Cardiac fibroblast (primary cell): ENCODE measurements around the gene MEGF11.

ENCODE experiments used
- DNase-seq, 2 donors: peaks; one replicate each; pipeline versions ENCODE4 v3.0.0 to v3.0.0-alpha.2; 2010; ENCODE audit warnings: low read depth in 2 of 2
- H3K4me3 ChIP-seq, 2 donors: replicated peaks in 1 of 2; 1 replicate in 1 of 2; 2 replicates in 1 of 2; pipeline ENCODE4 v1.5.1; 2011; ENCODE audit warnings: low read depth in 2 of 2, low read length in 2 of 2, mild to moderate bottlenecking in 2 of 2, moderate library complexity in 1 of 2
- TF ChIP-seq, protein P1 (sequence below): IDR thresholded peaks from one replicate; pipeline ENCODE4 v1.5.1; 2011; ENCODE audit warnings: low read depth, mild to moderate bottlenecking, low read length, inconsistent platforms

MEGF11 gene

GRCh38 chr15:65922621-65923020 lies 330.9 kb downstream of the MEGF11 start:
- no peak for DNase-seq

GRCh38 chr15:65921780-65922179 lies 331.8 kb downstream of the MEGF11 start:
- no peak for DNase-seq
- no peak overlapping the region for H3K4me3 ChIP-seq
- TF ChIP-seq, protein P1, sequence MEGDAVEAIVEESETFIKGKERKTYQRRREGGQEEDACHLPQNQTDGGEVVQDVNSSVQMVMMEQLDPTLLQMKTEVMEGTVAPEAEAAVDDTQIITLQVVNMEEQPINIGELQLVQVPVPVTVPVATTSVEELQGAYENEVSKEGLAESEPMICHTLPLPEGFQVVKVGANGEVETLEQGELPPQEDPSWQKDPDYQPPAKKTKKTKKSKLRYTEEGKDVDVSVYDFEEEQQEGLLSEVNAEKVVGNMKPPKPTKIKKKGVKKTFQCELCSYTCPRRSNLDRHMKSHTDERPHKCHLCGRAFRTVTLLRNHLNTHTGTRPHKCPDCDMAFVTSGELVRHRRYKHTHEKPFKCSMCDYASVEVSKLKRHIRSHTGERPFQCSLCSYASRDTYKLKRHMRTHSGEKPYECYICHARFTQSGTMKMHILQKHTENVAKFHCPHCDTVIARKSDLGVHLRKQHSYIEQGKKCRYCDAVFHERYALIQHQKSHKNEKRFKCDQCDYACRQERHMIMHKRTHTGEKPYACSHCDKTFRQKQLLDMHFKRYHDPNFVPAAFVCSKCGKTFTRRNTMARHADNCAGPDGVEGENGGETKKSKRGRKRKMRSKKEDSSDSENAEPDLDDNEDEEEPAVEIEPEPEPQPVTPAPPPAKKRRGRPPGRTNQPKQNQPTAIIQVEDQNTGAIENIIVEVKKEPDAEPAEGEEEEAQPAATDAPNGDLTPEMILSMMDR: no peak

More at GRCh38 chr15:65922621-65923020, 330.9 kb downstream of the MEGF11 start:
- TF ChIP-seq, protein P1: no peak
- H3K4me3 ChIP-seq: no peak overlapping the region

DNA sequence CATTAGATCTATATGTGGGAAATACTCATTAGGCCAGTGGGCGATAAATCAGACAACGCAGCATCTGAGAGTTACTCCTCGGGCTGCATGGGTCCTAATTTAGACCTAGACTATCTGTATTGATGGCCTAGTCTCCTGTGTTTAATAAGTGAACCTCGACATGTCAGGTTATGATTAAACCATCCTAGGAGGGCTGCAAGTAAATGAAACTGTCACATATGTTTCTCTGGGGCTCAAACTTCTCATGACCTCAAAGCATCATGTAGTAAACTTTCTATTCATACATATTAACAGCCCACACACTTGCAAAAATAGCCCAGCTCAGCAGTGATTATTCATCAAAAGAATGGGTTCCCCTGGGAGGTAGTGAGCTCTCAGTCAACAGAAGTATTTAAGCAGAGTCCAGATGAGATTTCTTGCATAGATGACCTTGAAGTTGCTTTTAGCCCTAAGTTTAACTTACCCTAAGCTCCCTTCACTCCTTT lies 332.7 kb downstream of the MEGF11 start:
- TF ChIP-seq, protein P1: no peak
- no peak overlapping the region for H3K4me3 ChIP-seq
- peak in 1 of 2 donors; percentile 68 for DNase-seq

GRCh38 chr15:65920121-65920520 lies 333.4 kb downstream of the MEGF11 start:
- TF ChIP-seq, protein P1: no peak
- DNase-seq: no peak

DNA sequence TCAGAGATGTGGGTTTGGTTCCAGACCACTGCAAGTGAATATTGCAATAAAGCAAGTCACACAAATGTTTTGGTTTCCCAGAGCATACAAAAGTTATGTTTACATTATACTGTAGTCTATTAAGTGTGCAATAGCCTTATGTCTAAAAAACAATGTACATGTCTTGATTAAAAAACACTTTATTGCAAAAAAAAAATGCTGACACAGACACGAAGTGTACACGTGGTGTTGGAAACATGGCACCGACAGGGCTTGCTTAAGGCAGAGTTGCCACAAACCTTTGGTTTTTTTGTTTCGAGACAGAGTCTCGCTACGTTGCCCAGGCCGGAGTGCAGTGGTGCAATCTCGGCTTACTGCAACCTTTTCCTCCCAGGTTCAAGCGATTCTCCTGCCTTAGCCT lies 334.2 kb downstream of the MEGF11 start:
- no peak overlapping the region for H3K4me3 ChIP-seq
- TF ChIP-seq, protein P1: no peak
- DNase-seq: no peak

More at GRCh38 chr15:65920121-65920520, 333.4 kb downstream of the MEGF11 start:
- no peak overlapping the region for H3K4me3 ChIP-seq

DNA sequence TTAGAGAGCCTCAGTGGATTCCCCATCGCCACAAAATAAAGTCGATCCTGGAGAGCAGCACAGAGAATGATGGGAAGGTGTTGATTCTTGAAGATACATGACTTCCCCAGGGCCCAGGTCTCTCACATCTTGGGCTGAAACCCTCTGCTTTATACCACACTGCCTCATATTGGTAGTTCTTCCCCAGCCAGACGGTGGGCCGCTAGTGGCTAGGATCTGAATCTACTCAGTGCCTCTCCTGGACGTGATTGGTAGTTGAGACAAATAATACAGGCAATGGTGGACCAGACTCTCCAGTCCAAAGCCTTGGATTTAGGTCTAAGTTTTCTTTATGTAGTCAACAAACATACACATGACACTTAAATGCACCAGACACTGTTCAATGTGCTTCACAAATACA lies 334.6 kb downstream of the MEGF11 start:
- TF ChIP-seq, protein P1: no peak
- H3K4me3 ChIP-seq: no peak overlapping the region
- DNase-seq: no peak

DNA sequence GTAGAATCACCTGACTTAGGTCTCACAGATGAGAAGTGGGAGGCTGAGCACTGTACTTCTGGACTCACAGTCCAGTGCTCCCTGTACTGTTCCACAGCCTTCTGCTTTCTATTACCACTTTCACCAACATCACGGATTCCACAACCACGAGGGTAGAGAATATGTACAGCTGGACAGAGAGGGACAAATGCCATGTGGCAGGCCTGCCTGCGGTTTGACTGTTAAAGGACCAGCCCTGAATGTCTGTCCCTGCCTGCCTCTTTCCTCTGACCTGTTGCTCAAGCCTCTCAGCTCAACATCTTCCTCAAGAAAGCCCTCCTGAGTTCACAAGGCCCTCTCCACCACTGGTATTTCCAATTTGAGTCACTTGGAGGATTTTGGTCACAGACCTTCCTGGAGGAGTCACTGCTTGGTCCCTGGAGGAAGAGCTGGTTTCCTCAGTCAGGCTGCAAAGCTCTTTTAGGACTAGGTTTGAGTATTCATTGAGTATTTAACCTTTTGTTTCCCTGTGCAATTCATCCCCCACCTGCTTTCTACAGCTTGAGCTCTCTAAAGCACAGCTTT lies 335.1 kb downstream of the MEGF11 start:
- TF ChIP-seq, protein P1: no peak
- H3K4me3 ChIP-seq: no peak overlapping the region
- DNase-seq: peak in 1 of 2 donors; percentile 13
